GM12878 (cell line): ENCODE data around the gene ISLR. TPM values are rescaled to one million over a fixed set of nuclear protein-coding genes. Genes with fewer than 3 reads are reported as not detected.

Source experiments
- ATF2 ChIP-seq: IDR thresholded peaks from 2 replicates; pipeline ENCODE4 v1.6.1; 2012; ENCODE audit warnings: low read length, inconsistent platforms
- BHLHE40 ChIP-seq, 2 experiments: fragments of 450-650 bp in 1 of 2; IDR thresholded peaks; 2 replicates each; pipeline ENCODE4 v1.6.1; 2011 to 2017; ENCODE audit warnings: low read depth in 2 of 2, borderline replicate concordance in 1 of 2, improper control_type of control experiment in 1 of 2, low read length in 1 of 2, mild to moderate bottlenecking in 1 of 2
- BRCA1 ChIP-seq: IDR thresholded peaks from 2 replicates; pipeline ENCODE4 v1.6.1; 2011; ENCODE audit warnings: low read depth, low read length, improper control_type of control experiment
- CTCF ChIP-seq, 3 experiments: IDR thresholded peaks in 2 of 3; conservative IDR thresholded peaks in 1 of 3; 2 replicates each; pipeline ENCODE4 v1.5.1; 2011; ENCODE audit warnings: low read depth in 3 of 3, low read length in 3 of 3, mild to moderate bottlenecking in 3 of 3, control low read depth in 2 of 3, moderate library complexity in 2 of 3, inconsistent platforms in 1 of 3, mixed read lengths in 1 of 3; ENCODE audit not compliant: control insufficient read depth in 2 of 3, insufficient read depth in 1 of 3; ENCODE audit errors: extremely low read depth in 1 of 3
- E2F4 ChIP-seq: IDR thresholded peaks from 2 replicates; pipeline ENCODE4 v1.6.1; 2012; ENCODE audit warnings: low read depth, low read length, improper control_type of control experiment
- EGR1 ChIP-seq, 2 experiments: IDR thresholded peaks; 1 replicate in 1 of 2; 2 replicates in 1 of 2; pipeline ENCODE4 v1.6.1; 2011 to 2012; ENCODE audit warnings: low read depth in 2 of 2, low read length in 2 of 2, borderline replicate concordance in 1 of 2, mild to moderate bottlenecking in 1 of 2, moderate library complexity in 1 of 2
- FOXM1 ChIP-seq: IDR thresholded peaks from 2 replicates; pipeline ENCODE4 v1.6.1; 2012; ENCODE audit warnings: low read depth, mild to moderate bottlenecking, inconsistent platforms, low read length, moderate library complexity
- IRF5 ChIP-seq: fragments of 450-650 bp; IDR thresholded peaks from 2 replicates; pipeline ENCODE4 v1.6.1; 2017; ENCODE audit warnings: borderline replicate concordance
- LARP7 ChIP-seq: fragments of 450-650 bp; IDR thresholded peaks from 2 replicates; pipeline ENCODE4 v1.6.1; 2017; ENCODE audit warnings: mild to moderate bottlenecking
- MTA3 ChIP-seq: IDR thresholded peaks from 2 replicates; pipeline ENCODE4 v1.6.1; 2012; ENCODE audit warnings: low read length, inconsistent platforms, borderline replicate concordance
- POLR2AphosphoS2 ChIP-seq: IDR thresholded peaks from 2 replicates; pipeline ENCODE4 v1.6.1; 2011; ENCODE audit warnings: low read depth, mild to moderate bottlenecking, low read length, improper control_type of control experiment, moderate library complexity
- PRDM15 ChIP-seq: fragments of 450-650 bp; formaldehyde crosslinking; IDR thresholded peaks from 2 replicates; pipeline ENCODE4 v1.4.0; 2020; ENCODE audit warnings: mild to moderate bottlenecking, moderate library complexity
- RUNX3 ChIP-seq: IDR thresholded peaks from 2 replicates; pipeline ENCODE4 v1.6.1; 2012; ENCODE audit warnings: low read length, inconsistent platforms
- SRF ChIP-seq, 2 experiments: IDR thresholded peaks; 2 replicates each; pipeline ENCODE4 v1.6.1; 2011; ENCODE audit warnings: low read depth in 2 of 2, low read length in 2 of 2, mild to moderate bottlenecking in 1 of 2, moderate library complexity in 1 of 2
- TAF1 ChIP-seq: IDR thresholded peaks from 2 replicates; pipeline ENCODE4 v1.6.1; 2011; ENCODE audit warnings: mild to moderate bottlenecking, low read depth, low read length, borderline replicate concordance
- TARDBP ChIP-seq: IDR thresholded peaks from 2 replicates; pipeline ENCODE4 v1.6.1; 2016; ENCODE audit warnings: borderline replicate concordance
- ZBED1 ChIP-seq: IDR thresholded peaks from 2 replicates; pipeline ENCODE4 v1.6.1; 2016; ENCODE audit warnings: borderline replicate concordance
- ZNF207 ChIP-seq: fragments of 450-650 bp; IDR thresholded peaks from 2 replicates; pipeline ENCODE4 v1.6.1; 2014; ENCODE audit warnings: antibody characterized with exemption, mild to moderate bottlenecking, borderline replicate concordance
- ZNF622 ChIP-seq: fragments of 450-650 bp; IDR thresholded peaks from 2 replicates; pipeline ENCODE4 v1.6.1; 2017; ENCODE audit warnings: mild to moderate bottlenecking, inconsistent platforms
- polyA plus RNA-seq, 11 experiments: library from polyadenylated mRNA; depleted of rRNA in 4 of 11; unstranded in 6 of 11; stranded (reverse) in 5 of 11; fragments of >200 nt; fragmentation: Nextera tagmentation in 4 of 11; fragmentation: Illumina TruSeq in 1 of 11; extraction: Ambion mirVana in 4 of 11; extraction: Trizol in 1 of 11; gene quantifications; 1 replicate in 1 of 11; 2 replicates in 10 of 11; pipeline versions ENCODE4 v1.2.1 to v1.2.3, GENCODE V29; 2011 to 2016; ENCODE audit warnings: inconsistent platforms in 2 of 11, missing spikeins in 2 of 11, low read depth in 1 of 11
- total RNA-seq, 4 experiments: library from RNA; depleted of rRNA in 3 of 4; stranded (reverse); fragments of >200 nt in 3 of 4; fragmentation: Illumina TruSeq in 1 of 4; extraction: Trizol in 1 of 4; gene quantifications; 2 replicates each; pipeline versions ENCODE4 v1.2.1 to v1.2.3, GENCODE V29; 2013 to 2021

Gene ISLR
- total and polyA plus RNA-seq, 10 of the 15 experiments (the other 5 are each of a cell fraction or from before 2014, with no cell fraction given) = 0.03 to 1.8 (median 0.54) TPM

GRCh38 chr15:74157868-74158827 is 15.4 kb upstream of the ISLR start (continued):
- TF ChIP-seq PRDM15 (CRISPR knock-in tag) (no peak), ZBED1 (no peak), ZNF622 (no peak), ZNF207 (no peak), POLR2AphosphoS2 (no peak), FOXM1 (0 out of 2 replicates have a peak, but pooled peaks have one; percentile 52), CTCF (IDR thresholded peaks at IDR 0.05 in 2 of 3, conservative IDR thresholded peaks at IDR 0.05 in 1 of 3; ENCODE audit: control insufficient read depth in 2 of 3, extremely low read depth in 1 of 3, insufficient read depth in 1 of 3, low read depth in 3 of 3, low read length in 3 of 3) (no peak), TAF1 (no peak), BRCA1 (no peak), EGR1 (IDR thresholded peaks at IDR 0.05; ENCODE audit: borderline replicate concordance in 1 of 2, low read depth in 2 of 2, low read length in 2 of 2) (0 out of 3 replicates have a peak, but pooled peaks of 1 of the 2 experiments have one; percentile 19), SRF (IDR thresholded peaks at IDR 0.05; ENCODE audit: low read depth in 2 of 2, low read length in 2 of 2) (peak in 1 of 2 experiments; percentile 33; a peak in 1 of 4 replicates), MTA3 (no peak; the same call in 1 of the 2 replicates), E2F4 (no peak), IRF5 (no peak), LARP7 (no peak), TARDBP (no peak), RUNX3 (0 out of 2 replicates have a peak, but pooled peaks have one; percentile 3), BHLHE40 (IDR thresholded peaks at IDR 0.05; ENCODE audit: borderline replicate concordance in 1 of 2, low read depth in 2 of 2, low read length in 1 of 2) (no peak), ATF2 (no peak)
